Keratinocyte (primary cell): ENCODE data around the gene HS1BP3. TPM values are rescaled to one million over a fixed set of nuclear protein-coding genes. Genes with fewer than 3 reads are reported as not detected.

Experiments
- DNase-seq: peaks from one replicate; pipeline ENCODE4 v3.0.0-alpha.2; 2011; ENCODE audit warnings: low read depth, missing footprints, low spot score
- FAIRE-seq: peaks from 2 replicates; lab custom pipeline; 2011; peaks lifted over from hg19 to GRCh38; lab: Jason Lieb, UNC
- H2AFZ ChIP-seq: 2 replicates; pipeline ENCODE4 v1.6.0; 2012; ENCODE audit warnings: low read length, control low read depth, inconsistent platforms; ENCODE audit not compliant: control insufficient read depth
- H3K27ac ChIP-seq: 2 replicates; pipeline ENCODE4 v1.5.1; 2011; ENCODE audit warnings: low read length; ENCODE audit not compliant: control insufficient read depth, insufficient read depth
- H3K27me3 ChIP-seq: 3 replicates; pipeline ENCODE4 v1.6.0; 2011; ENCODE audit warnings: low read length; ENCODE audit not compliant: control insufficient read depth, insufficient read depth; ENCODE audit errors: extremely low read depth
- H3K36me3 ChIP-seq, 2 experiments: 2 replicates in 1 of 2; 3 replicates in 1 of 2; pipeline ENCODE4 v1.5.1; 2011; ENCODE audit warnings: low read length in 2 of 2, mild to moderate bottlenecking in 1 of 2; ENCODE audit not compliant: control insufficient read depth in 2 of 2, insufficient read depth in 2 of 2; ENCODE audit errors: extremely low read depth in 1 of 2
- H3K4me1 ChIP-seq: 3 replicates; pipeline ENCODE4 v1.5.1; 2011; ENCODE audit warnings: low read length; ENCODE audit not compliant: control insufficient read depth, insufficient read depth; ENCODE audit errors: extremely low read depth
- H3K4me2 ChIP-seq: 3 replicates; pipeline ENCODE4 v1.6.0; 2011; ENCODE audit warnings: low read depth, low read length; ENCODE audit not compliant: control insufficient read depth, insufficient read depth; ENCODE audit errors: extremely low read depth
- H3K4me3 ChIP-seq, 3 experiments: fragments of 200-600 bp in 1 of 3; sonication (generic) in 1 of 3; 2 replicates in 2 of 3; 3 replicates in 1 of 3; pipeline ENCODE4 v1.5.1; 2011 to 2016; ENCODE audit warnings: low read length in 3 of 3, mild to moderate bottlenecking in 3 of 3, control low read depth in 2 of 3, inconsistent platforms in 1 of 3, low read depth in 1 of 3, mixed read lengths in 1 of 3, mixed run types in 1 of 3, moderate library complexity in 1 of 3; ENCODE audit not compliant: control insufficient read depth in 2 of 3, insufficient read depth in 2 of 3; ENCODE audit errors: extremely low read depth in 1 of 3
- H3K79me2 ChIP-seq: 2 replicates; pipeline ENCODE4 v1.6.0; 2012; ENCODE audit warnings: low read length; ENCODE audit not compliant: control insufficient read depth, insufficient read depth
- H3K9ac ChIP-seq: 3 replicates; pipeline ENCODE4 v1.6.0; 2011; ENCODE audit warnings: low read length; ENCODE audit not compliant: control insufficient read depth, insufficient read depth; ENCODE audit errors: extremely low read depth
- H3K9me1 ChIP-seq: 3 replicates; pipeline ENCODE4 v1.6.0; 2011; ENCODE audit warnings: low read length; ENCODE audit not compliant: control insufficient read depth, insufficient read depth; ENCODE audit errors: extremely low read depth
- H3K9me3 ChIP-seq: 2 replicates; pipeline ENCODE4 v1.5.1; 2012; ENCODE audit warnings: low read depth, low read length; ENCODE audit not compliant: control insufficient read depth
- H4K20me1 ChIP-seq: 3 replicates; pipeline ENCODE4 v1.6.0; 2011; ENCODE audit warnings: low read length; ENCODE audit not compliant: control insufficient read depth, insufficient read depth; ENCODE audit errors: extremely low read depth
- CTCF ChIP-seq, 3 experiments: IDR thresholded peaks in 1 of 3; conservative IDR thresholded peaks in 1 of 3; optimal IDR thresholded peaks in 1 of 3; 2 replicates in 2 of 3; 3 replicates in 1 of 3; pipeline versions ENCODE3 to v1.5.1; 2011; ENCODE audit warnings: low read length in 3 of 3, mild to moderate bottlenecking in 3 of 3, moderate library complexity in 2 of 3, control low read depth in 1 of 3, inconsistent platforms in 1 of 3; ENCODE audit not compliant: insufficient read depth in 2 of 3; ENCODE audit errors: extremely low read depth in 1 of 3
- EZH2 ChIP-seq: IDR thresholded peaks from one replicate; pipeline ENCODE4 v1.6.1; 2012; ENCODE audit warnings: inconsistent platforms, mild to moderate bottlenecking, low read length, moderate library complexity
- dilution Hi-C: fragments of 300-500 bp; cut with MboI; formaldehyde crosslinking; loops from one replicate; pipeline ENCODE4 v1.7.0; 2020; ENCODE audit warnings: low sequenced_read_pairs; ENCODE audit not compliant: extremely low pct_ligation_motif_present
- polyA plus RNA-seq, 5 experiments: library from polyadenylated mRNA; depleted of rRNA in 3 of 5; stranded (reverse) in 3 of 5; stranded (forward) in 1 of 5; unstranded in 1 of 5; fragments of >200 nt; gene quantifications; 1 replicate in 1 of 5; 2 replicates in 3 of 5; 3 replicates in 1 of 5; pipeline versions ENCODE4 v1.2.1 to v1.2.3, GENCODE V29; 2011 to 2012; ENCODE audit warnings: missing spikeins in 2 of 5, low read depth in 1 of 5, low replicate concordance in 1 of 5

The HS1BP3 gene
- polyA plus RNA-seq, 1 donor (not counting 4 experiments of a cell fraction or from before 2014, with no cell fraction given) = 18.5 TPM

DNA sequence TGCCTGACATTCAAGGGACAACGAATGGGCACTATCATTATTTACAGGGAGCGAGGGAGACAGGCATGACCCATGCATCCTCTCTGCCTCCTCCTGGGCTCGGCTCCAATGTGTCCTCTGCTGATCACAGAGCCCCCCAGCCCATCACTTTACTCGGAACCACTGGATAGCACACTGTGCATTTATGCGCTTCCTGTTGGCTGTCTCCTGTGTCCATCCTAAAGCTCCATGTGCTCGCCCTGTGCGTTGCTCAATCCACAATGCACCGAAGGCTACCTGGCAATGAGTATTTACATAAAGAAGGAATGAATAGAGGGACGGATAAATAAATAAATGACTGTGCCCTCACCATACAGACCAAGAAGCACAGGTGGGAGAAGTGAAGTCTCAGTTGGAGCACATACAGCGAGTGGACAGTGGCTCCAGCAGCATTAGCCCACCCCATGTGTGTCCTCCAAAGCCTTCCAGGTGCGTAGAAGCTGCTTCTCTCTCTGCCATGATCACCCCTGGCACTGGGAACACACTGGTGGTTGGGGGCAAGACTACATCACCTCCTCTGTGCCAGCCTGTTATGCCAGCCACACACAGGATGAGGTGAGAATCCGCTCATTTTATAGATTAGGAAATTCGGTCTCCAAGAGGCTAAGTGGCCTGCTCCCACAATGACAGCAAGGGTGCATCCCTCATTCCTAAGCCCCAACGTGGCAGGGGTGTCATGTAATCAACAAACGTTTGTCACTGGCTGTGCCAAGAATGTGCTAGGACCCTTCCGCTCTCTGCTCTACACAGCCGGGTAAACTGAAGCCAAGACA, 13.7 kb upstream of the HS1BP3 start:
- H4K20me1 ChIP-seq = no peaks in the 10 kb centered on the region
- peaks cover 13% of the 10 kb centered on the region for H3K4me1 ChIP-seq
- TF ChIP-seq CTCF (optimal IDR thresholded peaks at IDR 0.05 in 1 of 3, IDR thresholded peaks at IDR 0.05 in 1 of 3, conservative IDR thresholded peaks at IDR 0.05 in 1 of 3; ENCODE audit: extremely low read depth in 1 of 3, insufficient read depth in 2 of 3, low read length in 3 of 3) (no peak), EZH2 (no peak)
- dilution Hi-C loops = no loop called here
- H3K9me3 ChIP-seq = no peaks in the 10 kb centered on the region
- no peak overlapping the region for H3K9ac ChIP-seq
- peaks cover 73% of the 10 kb centered on the region for H3K27me3 ChIP-seq
- H3K9me1 ChIP-seq = no peaks in the 10 kb centered on the region
- DNase-seq (no peak), FAIRE-seq (no peak)
- H3K4me2 ChIP-seq = no peak overlapping the region
- H2AFZ ChIP-seq = no peak overlapping the region
- no peak overlapping the region for H3K27ac ChIP-seq
- H3K79me2 ChIP-seq = no peaks in the 10 kb centered on the region
- no peaks in the 10 kb centered on the region for H3K36me3 ChIP-seq
- H3K4me3 ChIP-seq = no peak overlapping the region

- Histone ChIP-seq H3K4me3 (no peak overlapping the region), H3K4me2 (no peak overlapping the region), H3K9me1 (no peaks in the 10 kb centered on the region), H3K36me3 (no peaks in the 10 kb centered on the region), H4K20me1 (no peaks in the 10 kb centered on the region), H3K27ac (no peak overlapping the region), H2AFZ (no peak overlapping the region), H3K9ac (no peak overlapping the region), H3K27me3 (peaks cover 67% of the 10 kb centered on the region), H3K79me2 (no peaks in the 10 kb centered on the region), H3K4me1 (peaks cover 13% of the 10 kb centered on the region), H3K9me3 (no peaks in the 10 kb centered on the region)
- DNase-seq = no peak
- dilution Hi-C loops = no loop called here
- TF ChIP-seq CTCF (optimal IDR thresholded peaks at IDR 0.05 in 1 of 3, IDR thresholded peaks at IDR 0.05 in 1 of 3, conservative IDR thresholded peaks at IDR 0.05 in 1 of 3; ENCODE audit: extremely low read depth in 1 of 3, insufficient read depth in 2 of 3, low read length in 3 of 3) (no peak), EZH2 (no peak)
- FAIRE-seq = no peak
These were observed 13.1 kb upstream of the HS1BP3 start for GRCh38 chr2:20664071-20664390.
